NB4 (cell line): ENCODE data around the gene ZP3.
"Not testable (repeated sequence)": the region's sequence is repeated elsewhere in the genome, so short reads cannot be mapped to it uniquely, and the experiment has no call there.

Source experiments
- CTCF ChIP-seq: IDR thresholded peaks from one replicate; pipeline ENCODE4 v1.5.1; 2012; ENCODE audit warnings: low read depth, low read length
- MAX ChIP-seq: IDR thresholded peaks from 2 replicates; pipeline ENCODE4 v1.6.1; 2011; ENCODE audit warnings: low read depth, low read length
- MYC ChIP-seq: IDR thresholded peaks from 2 replicates; pipeline ENCODE4 v1.6.1; 2011; ENCODE audit warnings: low read depth, low read length
- POLR2A ChIP-seq: IDR thresholded peaks from 2 replicates; pipeline ENCODE4 v1.6.1; 2011; ENCODE audit warnings: mild to moderate bottlenecking; ENCODE audit not compliant: insufficient read length; ENCODE audit errors: extremely low read depth

- TF ChIP-seq CTCF, POLR2A, MAX, MYC: not testable (repeated sequence)
Observed at GRCh38 chr7:76421097-76421496, 3.7 kb upstream of the ZP3 start.
